DMS153 treated with DMSO at 0.1 percent for 48 hours (cell line): ENCODE measurements around the gene C7orf33.
A peak's percentile ranks its signal among the peaks of the same experiment; 100 is the strongest.
"Not testable (repeated sequence)": the region's sequence is repeated elsewhere in the genome, so short reads cannot be mapped to it uniquely, and the experiment has no call there.

Source experiments
- DNase-seq: peaks from one replicate; lab custom pipeline; 2025; ENCODE audit not compliant: unreplicated experiment; lab: John Stamatoyannopoulos, UW

Gene C7orf33, protein sequence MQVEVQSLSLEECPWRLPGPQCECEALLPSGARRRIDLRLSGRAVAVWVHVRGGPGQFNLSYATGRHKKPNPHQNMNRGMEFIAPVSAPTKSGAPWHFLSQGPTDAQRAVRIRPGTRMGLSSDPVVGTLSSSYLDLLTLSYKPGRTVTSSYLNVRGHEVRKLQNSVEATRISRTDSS

DNA sequence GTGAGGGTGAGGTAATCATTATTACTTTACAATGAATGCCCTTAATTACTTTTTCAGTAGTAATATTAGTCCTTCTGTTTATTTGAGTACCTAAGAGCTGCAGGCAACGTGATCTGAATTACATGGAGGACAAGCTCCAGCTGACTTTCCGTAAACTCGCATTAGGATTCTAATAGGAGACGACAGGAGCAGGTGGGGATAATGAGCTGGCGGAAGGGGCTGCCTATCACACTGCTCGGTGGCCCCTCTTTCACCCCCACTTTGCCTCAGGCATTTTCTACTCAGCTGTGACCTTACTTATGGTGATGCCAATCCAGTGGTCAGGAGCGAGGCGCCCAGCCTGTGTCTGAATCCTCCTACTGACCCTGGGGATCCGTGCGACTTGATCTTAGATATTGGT lies at the start of gene C7orf33:
Gene C7orf33 (plus strand): TSS at position 296 of the 400 bp plus-strand sequence. CDS start 160 bp downstream, outside the sequence.
- no peak for DNase-seq

DNA sequence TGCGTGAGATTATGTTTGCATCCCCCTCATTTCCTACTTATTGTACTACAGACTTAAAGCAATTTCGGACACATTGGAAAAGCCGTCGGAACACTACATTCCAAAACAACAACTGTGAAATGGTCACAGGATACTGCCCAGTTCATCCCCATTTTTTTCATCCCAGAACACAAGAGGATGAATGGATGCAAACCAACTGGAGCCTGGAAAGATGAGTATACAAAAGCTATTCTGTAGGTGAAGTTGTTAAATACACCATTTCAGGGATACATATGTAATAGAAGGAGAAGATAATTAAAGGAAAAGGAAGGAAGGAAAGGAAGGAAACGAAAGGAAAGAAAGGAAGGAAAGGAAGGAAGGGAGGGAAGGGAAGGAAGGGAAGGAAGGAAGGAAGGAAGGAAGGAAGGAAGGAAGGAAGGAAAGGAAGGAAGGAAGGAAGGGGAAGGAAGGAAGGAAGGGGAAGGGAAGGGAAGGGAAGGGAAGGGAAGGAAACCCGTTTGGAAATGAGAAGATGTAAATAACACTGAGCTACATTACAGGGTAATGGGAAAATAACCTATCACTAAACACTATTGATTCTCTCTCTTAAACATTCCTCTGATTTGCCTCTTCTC lies 48.6 kb upstream of the C7orf33 start:
- DNase-seq = no peak

DNA sequence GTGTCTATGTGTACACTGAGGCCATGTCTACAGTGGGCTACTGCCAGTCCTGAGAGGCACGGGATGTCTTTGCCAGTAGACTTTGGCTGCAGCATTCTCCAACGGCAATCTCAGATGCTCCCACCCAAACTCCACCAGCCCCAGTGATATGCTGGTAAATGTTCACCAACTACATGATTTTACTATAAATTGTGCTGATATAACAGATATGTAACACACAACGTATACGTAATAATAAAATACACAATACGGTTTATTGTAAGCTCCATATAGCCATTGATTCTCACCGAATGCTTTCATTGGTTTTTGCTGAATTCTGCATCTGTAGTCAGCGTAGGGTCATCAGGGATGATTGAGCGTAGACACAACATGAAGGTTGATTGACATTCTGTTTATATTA lies 47.3 kb upstream of the C7orf33 start:
- DNase-seq = no peak

DNA sequence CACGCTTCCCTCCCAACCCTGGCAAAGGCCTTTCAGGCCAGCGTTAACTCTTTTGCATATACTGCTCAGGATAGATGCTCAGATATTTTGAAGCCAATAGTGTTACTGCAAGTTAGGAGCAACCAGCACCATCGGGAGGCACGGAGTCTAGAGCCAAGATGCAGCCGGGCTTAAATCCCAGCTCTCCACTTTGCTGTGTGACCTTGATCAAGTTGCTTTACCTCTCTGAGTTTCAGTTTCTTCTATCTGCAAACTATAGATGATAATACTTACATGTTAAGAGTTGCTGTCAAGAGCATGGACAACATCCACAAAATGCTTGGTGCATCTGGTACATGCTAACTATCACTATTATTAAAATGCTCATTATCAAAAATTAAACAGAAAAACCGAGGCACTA lies 45.4 kb upstream of the C7orf33 start:
- DNase-seq = no peak

DNA sequence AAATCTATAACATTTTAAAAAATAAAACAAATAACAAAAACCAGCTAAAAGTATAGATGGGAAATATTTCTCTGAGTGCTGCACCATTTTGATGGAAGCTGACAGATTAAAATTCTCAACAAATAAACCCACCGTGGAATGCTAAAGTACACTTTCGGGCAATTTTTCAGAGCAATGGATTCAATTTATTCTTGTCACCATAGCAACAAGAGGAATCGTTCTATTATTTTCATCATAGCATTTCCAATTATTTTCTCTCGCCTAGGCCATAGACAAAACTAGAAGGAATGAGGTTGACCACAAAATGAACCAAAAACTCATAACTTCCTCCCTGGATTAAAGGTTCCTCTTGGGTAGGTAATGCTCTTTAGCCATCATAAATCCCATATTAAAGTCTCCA lies 44.6 kb upstream of the C7orf33 start:
- DNase-seq = no peak

DNA sequence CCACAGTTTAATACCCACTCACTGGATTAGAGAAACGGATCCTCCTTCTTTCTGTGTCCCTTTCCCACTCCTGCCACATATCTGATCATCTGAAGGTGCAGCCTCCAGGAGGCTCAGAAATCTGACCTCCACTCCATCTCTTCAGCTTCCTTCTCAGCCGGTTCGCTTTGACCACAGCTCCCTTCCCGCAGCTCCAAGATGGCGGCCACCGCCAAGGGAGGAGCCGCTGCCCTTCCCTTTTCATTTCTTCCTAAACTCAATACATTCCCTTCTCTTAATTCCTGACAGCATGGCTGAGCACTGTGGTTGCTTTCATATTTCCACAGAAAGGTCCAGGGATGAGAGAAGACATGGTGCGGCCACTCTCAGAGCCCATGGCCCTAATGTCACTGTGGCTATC lies 43.7 kb upstream of the C7orf33 start:
- DNase-seq = no peak

DNA sequence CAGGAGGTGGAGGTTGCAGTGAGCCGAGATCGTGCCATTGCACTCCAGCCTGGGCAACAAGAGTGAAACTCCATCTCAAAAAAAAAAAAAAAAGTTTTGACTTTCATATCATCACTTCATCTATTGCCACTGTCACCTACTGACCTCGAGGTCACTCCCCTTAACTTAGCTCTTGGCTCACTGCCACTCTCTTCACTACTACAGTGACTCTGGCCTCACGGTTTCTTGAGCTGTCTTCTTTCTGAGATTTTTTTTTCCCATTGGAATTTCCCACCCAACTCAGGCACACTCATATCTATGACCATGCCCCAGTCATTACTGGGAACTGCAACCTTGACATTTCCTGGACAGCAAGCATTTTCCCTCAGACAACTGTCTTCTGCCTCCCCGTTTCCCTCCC lies 42.6 kb upstream of the C7orf33 start:
- no peak for DNase-seq

DNA sequence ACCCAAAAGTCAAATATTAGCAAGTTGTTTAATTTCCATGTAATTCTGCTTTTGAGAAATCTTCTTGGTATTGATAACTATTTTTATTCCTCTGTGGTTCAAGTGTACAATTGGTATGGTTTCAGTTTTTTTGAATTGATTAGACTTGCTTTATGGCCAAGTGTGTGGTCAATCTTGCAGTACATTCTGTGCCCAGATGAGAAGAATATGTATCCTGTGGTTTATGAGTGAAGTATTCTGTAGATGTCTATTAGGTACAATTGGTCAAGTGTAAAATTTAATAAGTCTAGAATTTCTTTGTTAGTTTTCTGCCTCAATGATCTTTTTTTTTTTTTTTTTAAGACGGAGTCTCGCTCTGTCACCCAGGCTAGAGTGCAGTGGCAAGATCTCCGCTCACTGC lies 36.6 kb upstream of the C7orf33 start:
- DNase-seq = no peak

DNA sequence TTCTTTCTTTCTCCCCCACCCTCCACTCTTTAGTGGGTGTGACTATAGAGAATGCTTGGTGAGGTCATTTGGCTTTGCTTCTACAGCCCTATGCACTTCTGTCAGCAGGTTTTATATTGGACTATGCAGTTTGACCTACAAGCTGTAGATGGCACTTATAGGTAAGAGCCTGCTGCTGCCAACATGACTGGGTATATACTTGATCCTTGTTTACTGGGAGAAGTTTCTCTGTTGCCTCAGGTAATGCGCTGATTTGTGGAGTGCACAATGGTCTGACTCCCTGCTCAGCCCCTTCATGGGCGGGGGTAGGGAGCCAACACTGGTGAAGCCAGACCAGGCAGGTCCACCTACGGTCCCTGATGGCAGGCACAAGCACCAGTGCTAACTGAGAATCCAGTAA lies 33.7 kb upstream of the C7orf33 start:
- no peak for DNase-seq

DNA sequence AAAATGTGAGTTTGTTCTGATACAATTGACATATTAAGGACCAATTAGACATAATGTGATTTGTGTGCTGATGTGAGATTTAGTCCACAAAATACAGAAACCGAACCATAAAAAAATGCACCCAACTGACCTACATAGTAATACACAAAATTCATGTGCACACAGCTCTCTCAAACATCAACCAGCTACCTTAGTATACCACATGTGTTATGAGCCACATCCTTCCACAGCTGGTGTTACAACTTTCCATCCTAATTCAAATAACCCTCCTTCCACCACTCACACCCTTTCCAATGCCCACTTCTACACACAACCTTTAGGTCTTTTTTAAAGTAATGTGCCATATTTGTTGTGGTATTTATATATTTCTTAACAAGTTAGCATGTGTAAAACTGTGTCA lies 31.7 kb upstream of the C7orf33 start:
- no peak for DNase-seq

DNA sequence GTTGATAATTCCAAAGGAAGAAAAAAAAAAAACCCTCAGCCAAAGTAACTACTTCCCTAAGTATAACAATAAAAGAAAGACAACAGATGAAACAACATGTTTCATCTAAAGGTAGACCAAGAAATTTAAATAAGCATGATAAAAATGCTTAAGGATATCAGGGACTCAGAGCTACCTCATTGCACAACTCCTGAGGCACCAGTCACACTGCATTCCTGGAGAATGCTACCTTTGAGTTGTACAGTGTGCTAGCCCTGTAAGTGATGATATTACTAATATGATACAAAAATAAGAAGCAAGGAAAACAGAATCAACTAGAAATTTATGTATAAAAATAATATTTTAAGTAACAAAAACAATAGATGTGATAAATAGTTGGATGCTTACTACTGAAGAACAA lies 29.5 kb upstream of the C7orf33 start:
- no peak for DNase-seq

DNA sequence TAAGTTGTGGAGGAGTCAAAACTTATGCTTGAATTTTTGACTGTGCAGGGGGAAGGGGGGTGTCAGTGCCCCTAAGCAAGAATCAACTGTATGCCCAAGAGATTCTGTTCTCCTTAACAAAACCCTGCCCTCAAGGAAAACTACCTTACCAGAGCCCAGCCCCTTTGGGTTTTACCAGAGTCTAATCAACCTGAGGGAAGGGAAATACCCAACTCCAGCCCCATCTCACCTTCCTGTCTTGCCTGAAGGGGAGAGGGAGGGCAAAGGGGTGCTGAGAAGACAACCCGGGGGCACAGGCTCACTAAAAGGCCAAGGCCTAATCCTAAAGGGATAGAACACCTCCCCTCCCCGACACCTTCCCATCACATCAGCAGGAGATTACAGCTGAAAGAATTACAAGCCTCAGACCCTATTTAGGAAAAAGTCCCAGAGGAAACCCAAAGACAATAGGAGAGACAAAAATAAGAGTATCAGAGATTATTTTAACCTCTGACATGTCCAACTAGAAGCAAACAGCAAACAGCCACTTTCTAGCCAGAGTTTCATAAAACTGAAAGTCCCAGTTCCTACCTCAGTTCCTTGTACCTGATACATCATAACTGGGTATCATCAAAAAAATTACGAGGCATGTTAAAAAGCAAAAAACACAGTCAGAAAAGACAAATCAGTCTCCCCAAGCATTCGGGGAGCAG lies 26.8 kb upstream of the C7orf33 start:
- no peak for DNase-seq

DNA sequence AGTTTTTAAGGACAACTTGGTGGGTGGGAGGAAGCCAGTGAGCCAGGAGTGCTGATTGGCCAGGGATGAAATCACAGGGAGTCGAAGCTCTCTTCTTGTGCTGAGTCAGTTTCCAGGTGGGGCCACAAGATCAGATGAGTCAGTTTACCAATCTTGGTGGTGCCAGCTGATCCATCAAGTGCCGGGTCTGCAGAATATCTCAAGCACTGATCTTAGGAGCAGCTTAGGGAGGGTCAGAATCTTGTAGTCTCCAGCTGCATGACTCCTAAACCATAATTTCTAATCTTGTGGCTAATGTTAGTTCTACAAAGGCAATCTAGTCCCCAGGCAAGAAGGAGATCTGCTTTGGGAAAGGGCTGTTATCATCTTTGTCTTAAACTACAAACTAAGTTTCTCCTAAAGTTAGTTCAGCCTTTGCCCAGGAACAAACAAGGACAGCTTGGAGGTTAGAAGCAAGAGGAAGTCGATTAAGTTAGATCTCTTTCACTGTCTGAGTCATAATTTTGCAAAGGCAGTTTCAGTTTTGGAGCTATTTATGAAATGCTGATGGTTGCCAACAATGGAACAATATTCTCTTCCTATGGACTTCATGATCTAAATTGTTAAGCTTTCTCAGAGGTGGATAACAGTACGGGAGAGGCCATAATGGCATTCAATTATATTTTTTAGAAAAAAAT lies 26.2 kb upstream of the C7orf33 start:
- DNase-seq = not testable (repeated sequence)

DNA sequence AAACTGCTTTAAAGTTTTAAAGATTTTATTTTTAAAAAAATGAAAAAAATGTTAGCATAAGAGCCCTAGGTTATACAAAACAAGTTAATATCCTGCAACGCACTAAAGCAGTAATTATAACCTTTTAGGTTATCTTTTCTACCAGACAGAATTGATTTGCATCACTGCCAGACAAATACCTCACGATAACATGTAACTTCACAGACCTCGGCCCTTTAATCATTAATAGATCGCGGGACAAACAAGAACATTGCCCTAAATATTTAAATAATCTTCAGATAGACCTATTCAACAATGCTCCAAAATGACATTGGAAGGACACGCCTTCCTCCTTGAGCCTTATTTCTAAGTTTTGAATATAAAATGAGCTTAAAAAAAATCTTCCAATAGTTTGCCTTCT lies 23.8 kb upstream of the C7orf33 start:
- no peak for DNase-seq

DNA sequence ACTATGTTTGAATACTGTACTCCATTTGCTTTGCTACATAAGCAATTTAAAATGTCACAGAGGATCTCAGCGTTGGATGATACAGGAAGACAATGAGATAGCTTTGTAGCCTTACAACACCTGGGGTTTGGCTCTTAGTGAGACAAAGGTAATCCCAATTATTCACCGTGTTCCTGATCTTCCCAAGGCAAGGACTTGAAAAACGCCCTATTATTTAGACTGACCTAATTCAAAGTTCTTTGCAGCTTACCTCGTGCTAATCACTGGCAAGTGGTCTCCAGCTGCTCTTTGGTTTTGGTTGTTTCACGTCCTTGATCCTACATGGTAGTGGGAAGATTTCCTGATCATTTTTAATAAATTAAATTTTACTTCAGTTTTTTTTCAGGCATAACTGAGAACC lies 23.0 kb upstream of the C7orf33 start:
- DNase-seq = no peak

DNA sequence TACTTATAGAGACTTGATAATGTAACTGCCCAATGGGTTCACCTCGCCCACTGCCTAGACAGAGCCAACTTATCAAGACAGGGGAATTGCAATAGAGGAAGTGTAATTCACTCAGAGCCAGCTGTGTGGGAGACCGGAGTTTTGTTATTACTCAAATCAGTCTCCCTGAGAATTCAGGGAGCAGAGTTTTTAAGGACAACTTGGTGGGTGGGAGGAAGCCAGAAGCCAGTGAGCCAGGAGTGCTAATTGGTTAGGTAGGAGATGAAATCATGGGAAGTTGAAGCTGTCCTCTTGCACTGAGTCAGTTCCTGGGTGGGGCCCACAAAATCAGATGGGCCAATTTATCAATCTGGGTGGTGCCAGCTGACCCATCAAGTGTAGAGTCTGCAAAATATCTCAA lies 20.1 kb upstream of the C7orf33 start:
- no peak for DNase-seq

DNA sequence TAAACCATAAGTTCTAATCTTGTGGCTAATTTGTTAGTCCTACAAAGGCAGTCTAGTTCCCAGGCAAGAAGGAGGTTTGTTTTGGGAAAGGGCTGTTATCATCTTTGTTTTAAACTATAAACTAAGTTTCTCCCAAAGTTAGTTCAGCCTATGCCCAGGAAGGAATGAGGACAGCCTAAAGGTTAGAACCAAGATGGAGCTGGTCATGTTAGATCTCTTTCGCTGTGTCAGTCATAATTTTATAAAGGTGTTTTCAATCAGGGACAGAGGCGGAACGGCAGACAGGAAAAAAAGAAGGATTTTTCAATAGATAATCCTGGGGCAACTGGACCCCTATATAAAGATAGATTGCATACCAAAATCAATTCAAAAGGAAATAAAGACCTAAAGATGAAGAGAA lies 19.6 kb upstream of the C7orf33 start:
- not testable (repeated sequence) for DNase-seq

DNA sequence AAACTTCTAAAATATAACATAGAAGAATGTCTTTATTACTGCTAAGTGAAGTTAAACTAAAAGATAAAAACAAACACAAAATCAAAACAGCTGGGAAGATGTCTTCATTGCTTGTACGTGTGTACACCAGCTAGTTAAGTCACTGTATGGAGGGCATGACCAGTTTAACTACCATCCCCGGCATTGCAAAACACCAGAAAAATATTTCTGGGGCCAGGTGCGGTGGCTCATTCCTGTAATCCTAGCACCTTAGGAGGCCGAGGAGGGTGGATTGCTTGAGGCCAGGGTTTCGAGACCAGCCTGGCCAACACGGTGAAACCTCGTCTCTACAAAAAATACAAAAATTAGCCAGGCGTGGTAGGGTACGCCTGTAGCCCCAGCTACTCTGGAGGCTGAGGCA lies 19.2 kb upstream of the C7orf33 start:
- DNase-seq = no peak

DNA sequence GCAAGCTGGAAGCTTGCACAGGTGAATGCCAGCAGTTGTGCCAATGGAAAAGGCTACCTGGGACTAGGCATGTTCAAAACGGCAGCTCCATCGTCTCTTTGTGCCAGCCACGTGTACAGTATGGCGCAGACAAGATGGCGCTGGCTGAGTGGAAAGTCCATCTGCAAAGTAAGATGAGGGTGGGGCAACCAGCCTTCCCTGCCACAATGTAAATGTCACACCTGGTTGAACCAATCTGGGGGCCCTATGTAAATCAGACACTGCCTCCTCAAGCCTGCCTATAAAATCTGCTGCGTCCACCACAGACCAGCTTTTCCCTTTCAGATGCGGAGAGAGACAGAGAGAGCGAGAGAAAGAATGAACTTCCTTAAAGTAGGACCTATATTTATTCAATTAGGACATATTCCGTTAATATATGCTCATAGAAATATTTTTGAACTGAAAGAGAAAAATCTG lies 18.5 kb upstream of the C7orf33 start:
- no peak for DNase-seq

DNA sequence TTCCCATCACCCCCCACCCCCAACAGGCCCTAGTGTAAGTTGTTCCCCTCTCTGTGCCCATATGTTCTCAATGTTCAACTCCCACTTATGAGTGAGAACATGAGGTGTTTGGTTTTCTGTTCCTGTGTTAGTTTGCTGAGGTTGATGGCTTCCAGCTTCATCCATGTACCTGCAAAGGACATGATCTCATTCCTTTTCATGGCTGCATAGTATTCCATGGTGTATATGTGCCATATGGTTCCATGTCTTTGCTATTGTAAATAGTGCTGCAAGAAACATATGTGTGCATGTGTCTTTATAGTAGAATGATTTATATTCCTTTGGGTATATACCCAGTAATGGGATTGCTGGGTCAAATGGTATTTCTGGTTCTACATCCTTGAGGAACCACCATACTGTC lies 17.0 kb upstream of the C7orf33 start:
- DNase-seq = not testable (repeated sequence)

DNA sequence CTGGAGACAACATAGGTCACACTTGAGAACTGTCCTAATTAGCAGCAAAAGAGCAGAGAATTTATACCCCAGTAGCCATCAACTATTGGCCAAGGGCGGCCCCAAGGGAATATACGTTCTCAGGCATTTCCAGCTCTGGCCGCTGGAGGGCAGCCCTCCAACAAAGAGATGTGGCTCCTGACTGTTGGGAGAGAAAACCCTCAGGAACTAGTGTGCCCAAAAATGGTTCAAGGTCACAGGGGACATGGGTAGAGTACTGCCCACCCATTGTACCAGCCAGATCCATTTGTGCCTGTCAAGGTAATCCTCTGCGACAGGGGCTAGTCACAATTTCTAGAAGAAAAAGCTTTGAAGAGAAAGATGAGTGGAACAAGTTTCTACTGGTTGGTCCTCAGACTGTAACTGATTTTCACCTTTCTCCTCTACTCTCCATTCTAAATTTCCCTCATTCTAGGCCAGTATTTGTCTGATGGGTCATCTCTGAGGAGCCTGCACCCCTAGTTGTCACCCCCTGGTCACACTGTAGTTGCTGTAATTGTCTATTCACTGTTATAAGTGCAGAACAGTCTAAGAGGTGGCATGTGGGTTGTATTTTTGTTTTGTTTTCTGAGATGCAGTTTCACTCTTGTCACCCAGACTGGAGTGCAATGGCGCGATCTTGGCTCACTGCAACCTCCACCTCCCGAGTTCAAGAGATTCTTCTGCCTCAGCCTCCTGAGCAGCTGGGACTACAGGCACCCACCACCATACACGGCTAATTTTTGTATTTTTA lies 14.7 kb upstream of the C7orf33 start:
- peak; percentile 41 for DNase-seq
